HEK293 (cell line): ENCODE measurements around the gene ANKRD11.
A peak's percentile ranks its signal among the peaks of the same experiment; 100 is the strongest.

Experiments used
- CTCF ChIA-PET: fragments of 350-600 bp; formaldehyde crosslinking; extraction: SDS; loops from one replicate; lab custom pipeline; 2021; ENCODE audit warnings: antibody characterized with exemption; lab: Yijun Ruan, JAX
- POLR2A ChIA-PET: fragments of 300-600 bp; formaldehyde crosslinking; extraction: SDS; loops from one replicate; lab custom pipeline; 2020; ENCODE audit warnings: antibody characterized with exemption, inconsistent platforms; lab: Yijun Ruan, JAX
- H3K27ac ChIP-seq: fragments of 200-500 bp; sonication (Bioruptor generic); 2 replicates; pipeline ENCODE4 v1.5.1; 2014; ENCODE audit warnings: low read depth, low read length, control low read depth, inconsistent platforms; ENCODE audit errors: extremely low read depth
- H3K36me3 ChIP-seq, 2 experiments: fragments of 200-500 bp in 1 of 2; sonication (Bioruptor generic) in 1 of 2; 1 replicate in 1 of 2; 2 replicates in 1 of 2; pipeline ENCODE4 v1.5.1; 2014 to 2017; ENCODE audit warnings: inconsistent platforms in 2 of 2, low read length in 2 of 2; ENCODE audit not compliant: control insufficient read depth in 2 of 2, insufficient read depth in 1 of 2
- H3K4me1 ChIP-seq: fragments of 200-500 bp; sonication (Bioruptor generic); 2 replicates; pipeline ENCODE4 v1.5.1; 2014; ENCODE audit warnings: mild to moderate bottlenecking, low read length, inconsistent platforms; ENCODE audit not compliant: control insufficient read depth, insufficient read depth
- H3K4me3 ChIP-seq: 2 replicates; pipeline ENCODE4 v1.5.1; 2011; ENCODE audit warnings: low read depth, mild to moderate bottlenecking, control low read depth, low read length, moderate library complexity
- H3K9me3 ChIP-seq: fragments of 200-500 bp; sonication (Bioruptor generic); 2 replicates; pipeline ENCODE4 v1.5.1; 2014; ENCODE audit warnings: low read depth, low read length, inconsistent platforms; ENCODE audit not compliant: control insufficient read depth, insufficient read depth
- HOXC10 ChIP-seq: sonication (generic); formaldehyde crosslinking; IDR thresholded peaks from 2 replicates; pipeline ENCODE4 v1.8.1; 2023; ENCODE audit warnings: mild to moderate bottlenecking, missing genetic modification reagents
- KLF7 ChIP-seq: fragments of 450-650 bp; formaldehyde crosslinking; IDR thresholded peaks from 2 replicates; pipeline ENCODE4 v1.5.1; 2016; ENCODE audit warnings: missing biosample characterization, missing genetic modification characterization, borderline replicate concordance
- MEIS1 ChIP-seq: sonication (generic); formaldehyde crosslinking; IDR thresholded peaks from 2 replicates; pipeline ENCODE4 v1.8.1; 2022; ENCODE audit warnings: missing genetic modification reagents, mild to moderate bottlenecking, borderline replicate concordance
- OSR2 ChIP-seq: fragments of 450-650 bp; formaldehyde crosslinking; IDR thresholded peaks from 2 replicates; pipeline ENCODE4 v1.5.1; 2016; ENCODE audit warnings: missing biosample characterization, missing genetic modification characterization
- ZFHX2 ChIP-seq: fragments of 450-650 bp; formaldehyde crosslinking; conservative IDR thresholded peaks from 2 replicates; pipeline ENCODE4 v1.5.1; 2016; ENCODE audit warnings: missing biosample characterization, missing genetic modification characterization
- ZNF2 ChIP-seq: fragments of 450-650 bp; formaldehyde crosslinking; IDR thresholded peaks from 2 replicates; pipeline ENCODE4 v1.5.1; 2016; ENCODE audit warnings: missing biosample characterization, missing genetic modification characterization
- ZNF561 ChIP-seq: fragments of 450-650 bp; IDR thresholded peaks from 2 replicates; pipeline ENCODE4 v1.5.1; 2018; ENCODE audit warnings: missing biosample characterization, missing genetic modification characterization, borderline replicate concordance
- ZSCAN23 ChIP-seq: fragments of 450-650 bp; formaldehyde crosslinking; IDR thresholded peaks from 2 replicates; pipeline ENCODE4 v1.5.1; 2016; ENCODE audit warnings: missing biosample characterization, missing genetic modification characterization
- ZXDB ChIP-seq: fragments of 450-650 bp; formaldehyde crosslinking; IDR thresholded peaks from 2 replicates; pipeline ENCODE4 v1.5.1; 2016; ENCODE audit warnings: missing biosample characterization, missing genetic modification characterization
- TF ChIP-seq, protein P1 (sequence below): fragments of 450-650 bp; formaldehyde crosslinking; IDR thresholded peaks from 2 replicates; pipeline ENCODE4 v1.5.1; 2016; ENCODE audit warnings: missing biosample characterization, missing genetic modification characterization
- TF ChIP-seq, protein P2 (sequence below): fragments of 450-650 bp; formaldehyde crosslinking; IDR thresholded peaks from 2 replicates; pipeline ENCODE4 v1.5.1; 2016; ENCODE audit warnings: missing biosample characterization, missing genetic modification characterization
- TF ChIP-seq, protein P3 (sequence below): fragments of 450-650 bp; formaldehyde crosslinking; IDR thresholded peaks from 2 replicates; pipeline ENCODE4 v1.5.1; 2016; ENCODE audit warnings: missing biosample characterization, missing genetic modification characterization

Gene ANKRD11

DNA sequence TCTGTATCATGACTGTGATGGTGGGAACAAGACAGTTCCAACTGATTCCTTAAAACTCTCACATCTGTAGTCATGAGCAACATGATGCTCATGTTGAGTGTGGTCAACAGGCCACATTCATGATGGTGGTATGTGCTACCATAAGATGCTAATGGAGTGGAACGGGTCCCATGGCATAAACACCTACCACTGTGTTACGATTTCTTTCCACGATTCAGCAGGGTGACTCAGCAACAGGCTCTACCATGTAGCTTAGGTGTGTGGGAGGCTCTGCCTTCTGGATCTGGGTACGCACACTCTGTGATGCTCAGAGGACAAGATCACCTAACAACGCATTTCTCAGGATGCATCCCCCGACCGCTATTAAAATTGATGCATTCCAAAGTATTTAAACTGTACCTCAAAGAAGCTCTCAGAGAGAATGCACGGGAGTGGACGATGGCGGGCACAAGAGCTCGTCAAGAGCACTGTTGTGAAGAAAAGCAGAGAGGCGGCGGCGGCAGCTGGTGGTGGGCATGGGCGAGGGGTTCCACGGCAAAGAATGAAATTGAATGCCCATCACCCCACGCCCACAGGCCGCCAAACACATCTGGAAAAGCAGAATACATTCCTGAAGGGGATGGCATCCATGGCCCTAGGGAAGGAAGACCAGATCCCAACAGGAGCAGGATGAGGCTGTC, 139.5 kb downstream of the ANKRD11 start (continued):
- TF ChIP-seq, protein P1, sequence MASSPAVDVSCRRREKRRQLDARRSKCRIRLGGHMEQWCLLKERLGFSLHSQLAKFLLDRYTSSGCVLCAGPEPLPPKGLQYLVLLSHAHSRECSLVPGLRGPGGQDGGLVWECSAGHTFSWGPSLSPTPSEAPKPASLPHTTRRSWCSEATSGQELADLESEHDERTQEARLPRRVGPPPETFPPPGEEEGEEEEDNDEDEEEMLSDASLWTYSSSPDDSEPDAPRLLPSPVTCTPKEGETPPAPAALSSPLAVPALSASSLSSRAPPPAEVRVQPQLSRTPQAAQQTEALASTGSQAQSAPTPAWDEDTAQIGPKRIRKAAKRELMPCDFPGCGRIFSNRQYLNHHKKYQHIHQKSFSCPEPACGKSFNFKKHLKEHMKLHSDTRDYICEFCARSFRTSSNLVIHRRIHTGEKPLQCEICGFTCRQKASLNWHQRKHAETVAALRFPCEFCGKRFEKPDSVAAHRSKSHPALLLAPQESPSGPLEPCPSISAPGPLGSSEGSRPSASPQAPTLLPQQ (tag by site-specific recombination), result no peak
- TF ChIP-seq, protein P2, sequence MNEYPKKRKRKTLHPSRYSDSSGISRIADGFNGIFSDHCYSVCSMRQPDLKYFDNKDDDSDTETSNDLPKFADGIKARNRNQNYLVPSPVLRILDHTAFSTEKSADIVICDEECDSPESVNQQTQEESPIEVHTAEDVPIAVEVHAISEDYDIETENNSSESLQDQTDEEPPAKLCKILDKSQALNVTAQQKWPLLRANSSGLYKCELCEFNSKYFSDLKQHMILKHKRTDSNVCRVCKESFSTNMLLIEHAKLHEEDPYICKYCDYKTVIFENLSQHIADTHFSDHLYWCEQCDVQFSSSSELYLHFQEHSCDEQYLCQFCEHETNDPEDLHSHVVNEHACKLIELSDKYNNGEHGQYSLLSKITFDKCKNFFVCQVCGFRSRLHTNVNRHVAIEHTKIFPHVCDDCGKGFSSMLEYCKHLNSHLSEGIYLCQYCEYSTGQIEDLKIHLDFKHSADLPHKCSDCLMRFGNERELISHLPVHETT, result no peak
- TF ChIP-seq MEIS1 (CRISPR knock-in tag), result no peak
- TF ChIP-seq ZSCAN23 (tag by site-specific recombination), result no peak
- TF ChIP-seq ZFHX2, result peak; percentile 44
- TF ChIP-seq HOXC10, result no peak
- no peak for TF ChIP-seq ZNF561 (tag by site-specific recombination)
- peak; percentile 12; the same call in 1 of the 2 replicates for TF ChIP-seq OSR2 (tag by site-specific recombination)
- TF ChIP-seq, all 188 proteins: peak for 6

GRCh38 chr16:89349947-89350633, 140.3 kb downstream of the ANKRD11 start:
- Histone ChIP-seq H3K36me3 (peaks cover 0 to 18% of the 10 kb centered on the region in 2 experiments; a peak in 2 of 3 replicates), H3K4me3 (no peak overlapping the region), H3K4me1 (peaks cover 12% of the 10 kb centered on the region), H3K27ac (no peak overlapping the region), H3K9me3 (no peaks in the 10 kb centered on the region)
- ChIA-PET CTCF (no interaction called here), POLR2A (no interaction called here)
- 0 out of 2 replicates have a peak, but pooled peaks have one; percentile 45 for TF ChIP-seq ZNF2 (tag by site-specific recombination)
- no peak for TF ChIP-seq KLF7 (tag by site-specific recombination)

GRCh38 chr16:89347807-89348206, 142.6 kb downstream of the ANKRD11 start:
- TF ChIP-seq ZXDB (tag by site-specific recombination), result no peak
- TF ChIP-seq, protein P3, sequence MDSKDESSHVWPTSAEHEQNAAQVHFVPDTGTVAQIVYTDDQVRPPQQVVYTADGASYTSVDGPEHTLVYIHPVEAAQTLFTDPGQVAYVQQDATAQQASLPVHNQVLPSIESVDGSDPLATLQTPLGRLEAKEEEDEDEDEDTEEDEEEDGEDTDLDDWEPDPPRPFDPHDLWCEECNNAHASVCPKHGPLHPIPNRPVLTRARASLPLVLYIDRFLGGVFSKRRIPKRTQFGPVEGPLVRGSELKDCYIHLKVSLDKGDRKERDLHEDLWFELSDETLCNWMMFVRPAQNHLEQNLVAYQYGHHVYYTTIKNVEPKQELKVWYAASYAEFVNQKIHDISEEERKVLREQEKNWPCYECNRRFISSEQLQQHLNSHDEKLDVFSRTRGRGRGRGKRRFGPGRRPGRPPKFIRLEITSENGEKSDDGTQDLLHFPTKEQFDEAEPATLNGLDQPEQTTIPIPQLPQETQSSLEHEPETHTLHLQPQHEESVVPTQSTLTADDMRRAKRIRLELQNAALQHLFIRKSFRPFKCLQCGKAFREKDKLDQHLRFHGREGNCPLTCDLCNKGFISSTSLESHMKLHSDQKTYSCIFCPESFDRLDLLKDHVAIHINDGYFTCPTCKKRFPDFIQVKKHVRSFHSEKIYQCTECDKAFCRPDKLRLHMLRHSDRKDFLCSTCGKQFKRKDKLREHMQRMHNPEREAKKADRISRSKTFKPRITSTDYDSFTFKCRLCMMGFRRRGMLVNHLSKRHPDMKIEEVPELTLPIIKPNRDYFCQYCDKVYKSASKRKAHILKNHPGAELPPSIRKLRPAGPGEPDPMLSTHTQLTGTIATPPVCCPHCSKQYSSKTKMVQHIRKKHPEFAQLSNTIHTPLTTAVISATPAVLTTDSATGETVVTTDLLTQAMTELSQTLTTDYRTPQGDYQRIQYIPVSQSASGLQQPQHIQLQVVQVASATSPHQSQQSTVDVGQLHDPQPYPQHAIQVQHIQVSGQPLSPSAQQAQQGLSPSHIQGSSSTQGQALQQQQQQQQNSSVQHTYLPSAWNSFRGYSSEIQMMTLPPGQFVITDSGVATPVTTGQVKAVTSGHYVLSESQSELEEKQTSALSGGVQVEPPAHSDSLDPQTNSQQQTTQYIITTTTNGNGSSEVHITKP, result peak; percentile 86
- TF ChIP-seq, all 188 proteins: peak for 1
- peaks cover 0 to 18% of the 10 kb centered on the region in 2 experiments; a peak in 2 of 3 replicates for H3K36me3 ChIP-seq
- no peaks in the 10 kb centered on the region for H3K9me3 ChIP-seq
- POLR2A ChIA-PET, result no interaction called here
- H3K4me1 ChIP-seq, result peaks cover 22% of the 10 kb centered on the region
- CTCF ChIA-PET, result no interaction called here
- H3K4me3 ChIP-seq, result no peak overlapping the region
- H3K27ac ChIP-seq, result no peak overlapping the region
